Fibroblast of villous mesenchyme (primary cell): ENCODE data around the gene CHD8. TPM values are rescaled to one million over a fixed set of nuclear protein-coding genes. Genes with fewer than 3 reads are reported as not detected.

Experiments used
- DNase-seq: peaks from one replicate; pipeline ENCODE4 v3.0.0-alpha.2; 2010; ENCODE audit warnings: low read depth
- H3K4me3 ChIP-seq: 2 replicates; pipeline ENCODE4 v1.5.1; 2011; ENCODE audit warnings: low read depth, mild to moderate bottlenecking, low read length
- total RNA-seq: library from RNA; depleted of rRNA; stranded (reverse); fragments of >200 nt; gene quantifications from 2 replicates; pipeline ENCODE4 v1.2.3, GENCODE V29; 2012
- TF ChIP-seq, protein P1 (sequence below): IDR thresholded peaks from 2 replicates; pipeline ENCODE4 v1.5.1; 2012; ENCODE audit warnings: low read depth, mild to moderate bottlenecking, low read length; ENCODE audit not compliant: insufficient read depth

CHD8 gene
- total RNA-seq, 1 donor = 85.1 TPM

DNA sequence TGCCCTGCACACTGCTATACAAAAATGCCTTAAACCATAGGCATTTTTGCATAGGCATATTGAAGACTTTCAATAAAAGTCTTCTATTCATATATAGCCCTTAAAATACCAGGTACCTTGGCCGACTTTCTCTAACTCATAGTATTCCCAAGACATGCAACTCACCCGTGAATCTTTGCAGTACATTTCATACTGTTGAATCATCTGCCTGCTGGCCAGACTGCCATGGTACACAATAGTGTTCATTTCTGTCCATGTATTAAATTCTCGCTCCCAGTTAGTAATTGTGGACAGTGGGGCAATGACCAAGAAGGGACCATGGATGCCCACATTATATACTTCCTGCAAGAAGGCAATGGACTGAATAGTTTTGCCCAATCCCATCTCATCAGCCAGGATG lies 47.8 kb downstream of the CHD8 start:
- H3K4me3 ChIP-seq = no peak overlapping the region
- DNase-seq = peak; percentile 32
- TF ChIP-seq, protein P1, sequence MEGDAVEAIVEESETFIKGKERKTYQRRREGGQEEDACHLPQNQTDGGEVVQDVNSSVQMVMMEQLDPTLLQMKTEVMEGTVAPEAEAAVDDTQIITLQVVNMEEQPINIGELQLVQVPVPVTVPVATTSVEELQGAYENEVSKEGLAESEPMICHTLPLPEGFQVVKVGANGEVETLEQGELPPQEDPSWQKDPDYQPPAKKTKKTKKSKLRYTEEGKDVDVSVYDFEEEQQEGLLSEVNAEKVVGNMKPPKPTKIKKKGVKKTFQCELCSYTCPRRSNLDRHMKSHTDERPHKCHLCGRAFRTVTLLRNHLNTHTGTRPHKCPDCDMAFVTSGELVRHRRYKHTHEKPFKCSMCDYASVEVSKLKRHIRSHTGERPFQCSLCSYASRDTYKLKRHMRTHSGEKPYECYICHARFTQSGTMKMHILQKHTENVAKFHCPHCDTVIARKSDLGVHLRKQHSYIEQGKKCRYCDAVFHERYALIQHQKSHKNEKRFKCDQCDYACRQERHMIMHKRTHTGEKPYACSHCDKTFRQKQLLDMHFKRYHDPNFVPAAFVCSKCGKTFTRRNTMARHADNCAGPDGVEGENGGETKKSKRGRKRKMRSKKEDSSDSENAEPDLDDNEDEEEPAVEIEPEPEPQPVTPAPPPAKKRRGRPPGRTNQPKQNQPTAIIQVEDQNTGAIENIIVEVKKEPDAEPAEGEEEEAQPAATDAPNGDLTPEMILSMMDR = no peak

DNA sequence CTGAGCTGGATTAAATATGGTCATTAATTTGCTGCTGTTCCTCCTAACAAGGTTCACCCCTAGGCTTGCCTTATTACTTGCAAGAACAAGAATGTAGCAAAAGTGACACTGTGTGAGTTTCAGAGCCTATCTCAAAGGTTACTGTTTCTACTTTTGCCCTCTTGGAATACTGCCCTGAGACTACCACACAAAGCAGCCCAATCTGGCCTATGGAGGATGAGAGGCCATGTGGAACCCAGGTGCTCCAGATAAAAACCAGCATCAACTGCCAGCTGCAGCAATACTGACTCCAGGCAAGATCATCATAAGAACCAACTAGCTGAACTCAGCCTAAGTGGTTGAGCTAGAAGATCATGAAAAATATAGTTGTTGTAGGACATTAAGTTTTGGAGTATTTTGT lies 49.7 kb downstream of the CHD8 start:
- no peak overlapping the region for H3K4me3 ChIP-seq
- TF ChIP-seq, protein P1 = no peak
- DNase-seq = no peak

DNA sequence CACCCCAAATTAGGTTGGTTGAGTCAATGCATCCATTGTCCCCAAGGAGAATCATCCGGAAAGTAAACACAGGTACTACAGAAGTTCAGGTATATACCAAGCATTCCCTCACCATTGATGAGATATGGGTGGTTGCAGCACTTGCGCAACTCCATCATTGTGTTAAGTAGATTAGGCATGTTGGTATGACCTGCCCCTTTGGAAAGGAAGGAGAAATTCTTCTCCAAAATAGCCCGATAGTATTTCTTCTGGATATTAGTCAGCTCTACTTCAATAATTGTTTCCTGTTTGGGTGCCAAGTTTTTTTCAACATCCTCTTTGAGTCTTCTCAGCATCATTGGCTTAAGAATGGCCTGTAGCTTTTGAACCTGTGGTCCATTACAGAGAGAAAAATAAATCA lies 50.8 kb downstream of the CHD8 start:
- H3K4me3 ChIP-seq = no peak overlapping the region
- TF ChIP-seq, protein P1 = no peak
- DNase-seq = no peak

DNA sequence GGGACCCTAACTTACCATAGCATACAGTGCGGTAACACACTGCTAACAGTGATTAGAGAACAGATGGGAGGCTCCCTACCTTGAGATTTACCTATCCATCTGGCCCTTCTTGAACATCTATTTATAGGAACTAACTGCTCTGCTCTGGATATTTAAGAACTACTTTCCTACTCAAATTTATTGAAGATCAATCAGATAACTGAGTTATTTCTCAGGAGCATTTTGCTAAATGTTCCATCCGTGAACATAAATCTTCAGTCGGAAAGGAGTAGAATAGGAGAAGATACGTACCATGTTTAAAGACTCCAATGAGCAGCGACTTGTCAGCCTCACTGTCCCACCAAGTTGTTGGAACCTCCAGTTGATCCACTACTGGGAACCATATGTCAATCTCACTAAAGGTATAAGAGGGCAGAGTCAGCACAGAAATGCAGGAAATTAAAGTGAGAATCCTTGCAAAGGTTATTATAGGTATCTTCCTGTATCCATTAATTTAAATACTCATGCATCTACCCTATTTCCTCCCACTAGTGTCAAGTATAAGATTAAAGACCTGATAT lies 56.5 kb downstream of the CHD8 start:
- no peak for DNase-seq
- TF ChIP-seq, protein P1 = no peak
- H3K4me3 ChIP-seq = no peak overlapping the region

DNA sequence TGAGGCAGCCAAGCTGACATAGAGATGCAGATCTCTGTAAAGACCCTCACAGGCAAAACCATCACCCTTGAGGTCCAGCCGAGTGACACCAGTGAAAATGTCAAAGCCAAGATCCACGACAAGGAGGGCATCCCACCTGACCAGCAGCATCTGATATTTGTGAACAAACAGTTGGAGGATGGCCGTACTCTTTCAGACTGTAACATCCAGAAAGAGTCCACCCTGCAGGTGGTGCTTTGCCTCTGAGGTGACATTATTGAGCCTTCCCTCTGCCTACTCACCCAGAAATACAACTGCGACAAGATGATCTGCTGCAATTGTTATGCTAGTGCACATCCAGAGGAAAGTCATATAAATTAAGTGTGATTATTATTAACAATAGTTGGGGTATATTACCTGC lies 57.0 kb downstream of the CHD8 start:
- H3K4me3 ChIP-seq = no peak overlapping the region
- TF ChIP-seq, protein P1 = no peak
- no peak for DNase-seq

DNA sequence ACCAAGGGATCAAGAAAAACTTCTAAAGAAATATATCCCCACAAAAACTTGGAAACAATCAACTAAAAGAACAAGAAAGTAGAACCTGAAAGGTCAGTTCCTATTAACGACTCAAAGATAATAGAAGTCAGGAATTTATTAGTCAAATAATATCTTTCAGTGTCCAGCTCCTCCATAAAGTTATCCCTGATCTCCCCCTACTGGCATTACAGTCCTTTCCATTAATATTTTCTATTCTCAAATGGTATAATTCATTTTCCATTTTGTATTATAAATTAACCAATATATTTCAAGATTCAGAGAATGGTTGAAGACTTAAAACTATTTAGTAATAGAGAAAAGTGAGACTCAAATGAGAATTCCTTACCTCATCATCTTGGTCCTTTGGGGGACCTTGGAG lies 60.5 kb downstream of the CHD8 start:
- no peak overlapping the region for H3K4me3 ChIP-seq
- TF ChIP-seq, protein P1 = no peak
- no peak for DNase-seq
